Motor neuron (in vitro differentiated cells): ENCODE results near the gene F2RL3. TPM values are rescaled to one million over a fixed set of nuclear protein-coding genes. Genes with fewer than 3 reads are reported as not detected.

ENCODE experiments used
- ATAC-seq, 8 experiments: fragments of 200-7000 bp; cut with Tn5 transposase; replicated peaks in 6 of 8; 2 replicates each; pipeline ENCODE4 v1.8.0; 2021; ENCODE audit warnings: mild to moderate bottlenecking in 8 of 8, moderate library complexity in 8 of 8
- H3K27ac ChIP-seq, 2 donors: fragments of 250-450 bp; sonication (Bioruptor Pico); 2 replicates each; pipeline ENCODE4 v1.9.0; 2021; ENCODE audit warnings: antibody characterized with exemption in 2 of 2, mild to moderate bottlenecking in 2 of 2, moderate library complexity in 1 of 2
- H3K4me1 ChIP-seq, 2 donors: fragments of 250-450 bp; sonication (Bioruptor Pico); replicated peaks in 1 of 2; 2 replicates each; pipeline ENCODE4 v1.6.1; 2021; ENCODE audit warnings: antibody characterized with exemption in 2 of 2, mild to moderate bottlenecking in 2 of 2, moderate library complexity in 1 of 2
- H3K4me3 ChIP-seq, 5 donors: fragments of 250-450 bp; sonication (Bioruptor Pico); 2 replicates each; pipeline ENCODE4 v1.9.0; 2021; ENCODE audit warnings: antibody characterized with exemption in 5 of 5, mild to moderate bottlenecking in 5 of 5, moderate library complexity in 4 of 5
- WGBS, 10 experiments: fragments of 450-650 bp; shearing (Covaris generic); methylation state at CpG; one replicate each; pipeline ENCODE4 v1.0.0; 2022; 5-methylcytosine and 5-hydroxymethylcytosine counted together
- in situ Hi-C, 9 experiments: fragments of 400-800 bp; cut with MboI; loops; one replicate each; pipeline ENCODE4 v1.15.0; 2021; ENCODE audit warnings: low sequenced_read_pairs in 9 of 9, low pct_unique_long_range_greater_than_20kb in 2 of 9; ENCODE audit not compliant: unreplicated experiment in 9 of 9
- total RNA-seq, 8 experiments: library from RNA; unstranded; fragments of 300-600 nt; gene quantifications; 2 replicates each; pipeline versions ENCODE4 v1.2.3 to v1.2.4, GENCODE V29; 2022

F2RL3 gene
- total RNA-seq, 8 experiments from 2014 or later = 0.05 to 0.36 (median 0.14) TPM; not detected in 1

DNA sequence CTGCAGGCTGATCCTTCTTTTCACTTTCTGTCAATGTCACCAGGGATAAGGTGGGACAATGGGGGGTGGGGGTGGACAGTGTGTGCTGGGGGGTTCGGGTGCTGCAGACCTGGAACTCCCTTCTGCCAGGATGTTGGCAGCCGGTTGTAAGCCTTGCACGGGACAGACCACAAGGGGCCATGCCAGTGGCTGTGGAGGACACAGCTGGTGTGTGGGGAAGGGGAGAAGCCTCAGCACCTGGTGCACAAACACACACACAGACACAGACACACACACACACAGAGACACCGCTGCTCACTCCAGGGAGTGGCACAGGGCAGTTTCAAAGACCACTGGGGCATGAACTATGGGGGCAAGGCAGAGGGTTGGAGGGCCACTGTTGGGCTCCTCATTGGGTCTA, 3.6 kb downstream of the F2RL3 start:
- peaks cover 12 to 14% of the 10 kb centered on the region in 2 donors for H3K4me1 ChIP-seq
- in situ Hi-C loops = no loop called here
- ATAC-seq = no peak
- no peak overlapping the region for H3K4me3 ChIP-seq
- WGBS, 10 experiments = no CpG with 5 or more reads among the region's 4 CpGs
- H3K27ac ChIP-seq = no peak overlapping the region

GRCh38 chr19:16892868-16893685, 4.3 kb downstream of the F2RL3 start:
- in situ Hi-C loops = no loop called here

GRCh38 chr19:16893686-16893989, 4.8 kb downstream of the F2RL3 start:
- peaks cover 10 to 13% of the 10 kb centered on the region in 2 donors for H3K4me1 ChIP-seq
- no peak overlapping the region for H3K27ac ChIP-seq
- no peak for ATAC-seq
- in situ Hi-C loops = no loop called here
- H3K4me3 ChIP-seq = no peak overlapping the region
- 57 to 81% (median 79%) methylated on average over 2 to 8 of the region's 14 CpGs; no CpG with 5 or more reads in 5 of the 10 experiments for WGBS, 10 experiments

More at GRCh38 chr19:16892868-16893685, 4.3 kb downstream of the F2RL3 start:
- ATAC-seq = no peak
- no peak overlapping the region for H3K27ac ChIP-seq
- H3K4me3 ChIP-seq = no peak overlapping the region
- 54 to 100% (median 86%) methylated on average over 1 to 5 of the region's 19 CpGs; no CpG with 5 or more reads in 4 of the 10 experiments for whole genome bisulfite sequencing, 10 experiments
- peaks cover 10% of the 10 kb centered on the region in 2 donors for H3K4me1 ChIP-seq

- H3K27ac ChIP-seq = no peak overlapping the region
- 20 to 80% (median 67%) methylated on average over 1 to 3 of the region's 7 CpGs; no CpG with 5 or more reads in 6 of the 10 experiments for WGBS, 10 experiments
- in situ Hi-C loops = no loop called here
- no peak for ATAC-seq
- H3K4me3 ChIP-seq = no peak overlapping the region
- H3K4me1 ChIP-seq = peaks cover 10 to 13% of the 10 kb centered on the region in 2 donors
Observed at GRCh38 chr19:16894080-16894479, 5.3 kb downstream of the F2RL3 start.

DNA sequence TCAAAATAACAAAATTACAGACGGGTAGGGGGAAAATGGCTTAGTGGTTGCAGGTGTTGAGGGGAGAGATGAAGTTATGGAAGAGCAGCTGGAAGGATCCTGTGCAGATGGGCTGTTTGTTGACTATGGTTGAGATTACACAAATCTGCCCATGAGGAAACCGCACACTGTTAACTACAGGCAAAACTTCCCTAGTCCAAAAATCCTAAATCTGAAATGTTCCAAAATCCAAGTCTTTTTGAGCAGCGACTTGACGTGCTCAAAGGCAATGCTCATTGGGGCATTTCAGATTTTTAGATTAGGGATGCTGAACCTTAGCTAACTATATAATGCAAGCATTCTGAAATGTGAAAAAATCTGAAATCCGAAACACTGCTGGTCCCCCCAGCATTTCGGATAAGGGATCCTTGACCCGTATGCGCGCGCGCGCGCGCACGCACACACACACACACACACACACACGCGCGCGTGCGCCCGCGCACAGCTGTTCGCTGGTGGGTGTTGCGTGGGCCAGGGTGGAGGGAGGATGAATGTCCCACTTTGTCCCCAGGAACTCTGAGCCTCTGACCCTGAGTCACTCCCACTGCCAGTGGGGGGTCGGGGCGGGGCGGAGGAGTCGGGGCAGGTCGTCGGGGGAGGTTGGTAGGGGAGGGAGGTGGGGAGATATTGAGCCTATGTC, 6.8 kb downstream of the F2RL3 start:
- in situ Hi-C loops = no loop called here
- peak in 1 of 8 experiments; percentile 1 for ATAC-seq
- H3K27ac ChIP-seq = peak overlapping the region in 1 of 2 donors; percentile 69
- WGBS, 10 experiments = 4 to 93% (median 71%) methylated on average over 2 to 11 of the region's 30 CpGs; no CpG with 5 or more reads in 1 of the 10 experiments
- H3K4me1 ChIP-seq = peaks cover 10 to 13% of the 10 kb centered on the region in 2 donors
- peak overlapping the region in 4 of 5 donors; percentile 37 to 51 (median 49) for H3K4me3 ChIP-seq

GRCh38 chr19:16896146-16897028, 7.6 kb downstream of the F2RL3 start:
- no CpG with 5 or more reads among the region's 66 CpGs for WGBS, 10 experiments
- ATAC-seq = peak; percentile 5 to 49 (median 40)
- peak overlapping the region; percentile 39 to 69 for H3K27ac ChIP-seq
- in situ Hi-C loops = no loop called here
- peaks cover 14 to 18% of the 10 kb centered on the region in 2 donors for H3K4me1 ChIP-seq
- H3K4me3 ChIP-seq = peak overlapping the region; percentile 32 to 51 (median 49)

DNA sequence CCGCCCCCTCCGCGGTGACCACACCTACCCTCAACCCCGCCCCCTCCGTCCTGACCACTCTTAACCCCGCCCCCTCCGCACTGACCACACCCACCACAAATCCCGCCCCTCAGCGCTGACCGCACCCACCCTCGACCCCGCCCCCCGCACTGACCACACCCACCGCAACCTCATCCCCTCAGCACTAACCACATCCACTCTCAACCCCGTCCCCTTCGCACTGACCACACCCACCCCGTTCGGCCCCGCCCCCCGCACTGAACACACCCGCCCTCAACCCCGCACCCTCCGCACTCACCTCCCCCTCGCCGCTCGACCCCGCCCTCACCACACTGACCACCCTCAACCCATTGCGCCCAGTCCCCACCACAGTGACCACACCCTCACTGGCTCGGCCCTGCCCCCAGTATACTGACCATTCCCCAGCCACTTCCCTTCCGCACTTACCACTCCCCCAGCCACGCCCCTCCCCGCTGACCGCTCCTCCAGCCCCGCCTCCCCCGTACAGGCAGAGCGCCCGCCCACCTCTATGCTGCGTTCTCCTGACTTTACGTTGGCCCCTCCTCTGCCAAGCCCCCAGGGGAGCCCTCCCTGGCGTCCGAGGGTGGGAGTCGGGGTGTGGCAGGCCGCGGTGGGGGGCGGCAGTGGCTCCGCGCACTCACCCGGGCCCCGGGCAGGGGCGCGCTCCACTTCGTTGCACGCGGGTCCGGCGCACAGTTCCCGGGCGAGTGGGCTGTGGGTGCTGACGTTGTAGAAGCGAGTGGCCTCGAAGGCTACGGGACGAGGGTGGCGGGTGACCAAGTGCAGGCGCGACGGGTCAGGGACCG, 8.4 kb downstream of the F2RL3 start:
- ATAC-seq = peak; percentile 83 to 92 (median 88)

DNA sequence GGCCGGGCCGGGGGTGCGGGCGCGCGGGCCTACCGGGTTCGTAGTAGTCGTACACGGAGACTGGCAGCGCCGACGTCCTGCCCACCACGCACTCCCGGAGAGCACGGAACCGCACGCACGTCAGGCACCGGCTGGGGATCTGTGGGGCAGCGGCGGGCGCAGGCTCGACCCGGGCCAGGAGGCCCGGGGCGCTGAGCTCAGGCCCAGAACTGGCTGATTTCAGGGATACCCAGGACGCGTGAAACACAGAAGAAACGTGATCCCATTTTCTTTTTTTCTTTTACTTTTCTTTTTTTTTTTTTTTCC, 9.0 kb downstream of the F2RL3 start:
- in situ Hi-C loops = no loop called here
- 4 to 48% (median 17%) methylated on average over 5 to 9 of the region's 30 CpGs; no CpG with 5 or more reads in 6 of the 10 experiments for WGBS, 10 experiments
- Histone ChIP-seq H3K27ac (peak overlapping the region; percentile 12 to 35), H3K4me3 (peak overlapping the region; percentile 38 to 55 (median 41)), H3K4me1 (peaks cover 27 to 33% of the 10 kb centered on the region in 2 donors)
- no peak for ATAC-seq

More for the DNA sequence above, 8.4 kb downstream of the F2RL3 start:
- in situ Hi-C loops = no loop called here
- peaks cover 23 to 27% of the 10 kb centered on the region in 2 donors for H3K4me1 ChIP-seq
- H3K27ac ChIP-seq = peak overlapping the region; percentile 12 to 35
- 5% methylated on average over 4 of the region's 68 CpGs; no CpG with 5 or more reads in 9 of the 10 experiments for WGBS, 10 experiments
- peak overlapping the region; percentile 38 to 55 (median 49) for H3K4me3 ChIP-seq

GRCh38 chr19:16898361-16899015, 9.7 kb downstream of the F2RL3 start:
- Histone ChIP-seq H3K4me3 (no peak overlapping the region), H3K4me1 (peaks cover 24 to 33% of the 10 kb centered on the region in 2 donors), H3K27ac (no peak overlapping the region)
- 71 to 100% (median 100%) methylated on average over 1 to 3 of the region's 12 CpGs; no CpG with 5 or more reads in 3 of the 10 experiments for WGBS, 10 experiments
- no peak for ATAC-seq
- in situ Hi-C loops = no loop called here

- in situ Hi-C loops = no loop called here
- Histone ChIP-seq H3K4me3 (no peak overlapping the region), H3K27ac (no peak overlapping the region), H3K4me1 (peaks cover 21 to 24% of the 10 kb centered on the region in 2 donors)
- WGBS, 10 experiments = 0 to 20% (median 13%) methylated on average over 1 to 7 of the region's 7 CpGs; no CpG with 5 or more reads in 5 of the 10 experiments
- peak in 2 of 8 experiments; percentile 4 to 31 for ATAC-seq
Observed at GRCh38 chr19:16899566-16900075, 10.8 kb downstream of the F2RL3 start.

DNA sequence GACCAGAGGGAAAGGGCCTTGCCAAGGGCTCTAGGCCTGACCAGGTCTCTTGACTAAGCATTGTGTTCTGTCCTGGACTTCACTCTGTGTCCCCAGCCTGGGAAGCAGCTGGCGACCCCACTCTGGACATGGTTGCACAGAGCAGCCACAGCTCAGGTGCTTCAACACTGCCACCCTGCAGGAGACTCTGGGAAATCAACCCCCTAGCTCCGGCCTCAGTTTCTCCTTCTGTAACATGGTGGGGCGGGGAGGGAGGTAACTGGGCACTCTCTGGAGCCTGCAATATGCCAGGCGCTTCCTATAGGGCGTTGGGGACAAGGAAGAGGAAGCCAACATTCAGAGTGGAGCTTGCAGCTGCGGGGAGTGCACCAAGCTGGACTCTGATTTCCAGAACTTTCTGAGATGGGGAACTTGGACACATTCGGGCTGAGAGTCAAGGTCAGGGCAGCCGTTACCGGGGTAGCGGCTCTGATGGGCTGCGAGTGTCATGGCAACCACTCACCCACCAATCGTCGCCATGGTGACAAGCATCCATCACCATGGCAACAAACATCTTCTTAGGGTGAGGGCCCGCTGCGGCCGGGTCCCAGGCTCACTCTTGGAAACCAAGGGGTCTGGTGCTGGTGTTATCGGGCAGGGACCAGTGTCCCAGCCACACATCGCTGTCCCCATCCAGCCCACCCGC, 12.8 kb downstream of the F2RL3 start:
- Histone ChIP-seq H3K4me3 (no peak overlapping the region), H3K27ac (peak overlapping the region in 1 of 2 donors; percentile 26), H3K4me1 (peaks cover 17 to 24% of the 10 kb centered on the region in 2 donors)
- WGBS, 10 experiments = 33 to 100% (median 80%) methylated on average over 1 to 5 of the region's 19 CpGs; no CpG with 5 or more reads in 3 of the 10 experiments
- in situ Hi-C loops = no loop called here
- no peak for ATAC-seq
